MM.1S (cell line): ENCODE results near the gene UBE2D1.

Source experiments
- DNase-seq: peaks from one replicate; pipeline ENCODE4 v3.0.0-alpha.2; 2015
- H2AFZ ChIP-seq: fragments of 300-600 bp; sonication (generic); 2 replicates; pipeline ENCODE4 v1.6.0; 2016; ENCODE audit warnings: antibody characterized with exemption, low read length
- H3F3A ChIP-seq: fragments of 300-600 bp; sonication (generic); 2 replicates; pipeline ENCODE4 v1.6.1; 2016; ENCODE audit warnings: mild to moderate bottlenecking, antibody characterized with exemption, low read length, moderate library complexity, mixed read lengths; ENCODE audit not compliant: insufficient read depth
- H3K27ac ChIP-seq: fragments of 300-600 bp; sonication (generic); 2 replicates; pipeline ENCODE4 v1.5.1; 2016; ENCODE audit warnings: mild to moderate bottlenecking, low read length
- H3K27me3 ChIP-seq: fragments of 300-600 bp; sonication (generic); replicated peaks from 2 replicates; pipeline ENCODE4 v1.6.0; 2016; ENCODE audit warnings: low read length; ENCODE audit not compliant: insufficient read depth
- H3K36me3 ChIP-seq: fragments of 300-600 bp; sonication (generic); replicated peaks from 2 replicates; pipeline ENCODE4 v1.6.1; 2016; ENCODE audit warnings: mild to moderate bottlenecking, low read length, mixed read lengths; ENCODE audit not compliant: insufficient read depth
- H3K4me1 ChIP-seq: fragments of 300-600 bp; sonication (generic); 2 replicates; pipeline ENCODE4 v1.6.1; 2016; ENCODE audit warnings: low read length, mixed read lengths
- H3K4me2 ChIP-seq: fragments of 300-600 bp; sonication (generic); 2 replicates; pipeline ENCODE4 v1.6.0; 2016; ENCODE audit warnings: low read depth, low read length
- H3K4me3 ChIP-seq: fragments of 300-600 bp; sonication (generic); 2 replicates; pipeline ENCODE4 v1.5.1; 2016; ENCODE audit warnings: low read length, mixed read lengths
- H3K79me2 ChIP-seq: fragments of 300-600 bp; sonication (generic); 2 replicates; pipeline ENCODE4 v1.6.1; 2016; ENCODE audit warnings: mixed run types, low read length, mixed read lengths
- H3K9ac ChIP-seq: fragments of 300-600 bp; sonication (generic); 2 replicates; pipeline ENCODE4 v1.6.1; 2016; ENCODE audit warnings: low read length, mixed read lengths
- H3K9me2 ChIP-seq: fragments of 300-600 bp; sonication (generic); replicated peaks from 2 replicates; pipeline ENCODE4 v1.6.1; 2016; ENCODE audit warnings: mild to moderate bottlenecking, low read length, mixed read lengths; ENCODE audit not compliant: insufficient read depth
- H3K9me3 ChIP-seq: fragments of 300-600 bp; sonication (generic); replicated peaks from 2 replicates; pipeline ENCODE4 v1.6.1; 2016; ENCODE audit warnings: mild to moderate bottlenecking, low read length, mixed read lengths; ENCODE audit not compliant: insufficient read depth
- H4K20me1 ChIP-seq: fragments of 300-600 bp; sonication (generic); 2 replicates; pipeline ENCODE4 v1.6.1; 2016; ENCODE audit warnings: mild to moderate bottlenecking, low read length, moderate library complexity, mixed read lengths; ENCODE audit not compliant: insufficient read depth
- CTCF ChIP-seq: fragments of 300-600 bp; sonication (generic); IDR thresholded peaks from 2 replicates; pipeline ENCODE4 v1.5.1; 2016; ENCODE audit warnings: antibody characterized with exemption, low read length, mixed read lengths
- EZH2 ChIP-seq: fragments of 300-600 bp; sonication (generic); optimal IDR thresholded peaks from 2 replicates; pipeline ENCODE3; 2017; ENCODE audit warnings: low read depth, mild to moderate bottlenecking, antibody characterized with exemption, low read length, mixed read lengths
- EZH2phosphoT487 ChIP-seq: fragments of 300-600 bp; sonication (generic); IDR thresholded peaks from 2 replicates; pipeline ENCODE4 v1.6.1; 2018; ENCODE audit warnings: antibody characterized with exemption, low read length

Gene UBE2D1

DNA sequence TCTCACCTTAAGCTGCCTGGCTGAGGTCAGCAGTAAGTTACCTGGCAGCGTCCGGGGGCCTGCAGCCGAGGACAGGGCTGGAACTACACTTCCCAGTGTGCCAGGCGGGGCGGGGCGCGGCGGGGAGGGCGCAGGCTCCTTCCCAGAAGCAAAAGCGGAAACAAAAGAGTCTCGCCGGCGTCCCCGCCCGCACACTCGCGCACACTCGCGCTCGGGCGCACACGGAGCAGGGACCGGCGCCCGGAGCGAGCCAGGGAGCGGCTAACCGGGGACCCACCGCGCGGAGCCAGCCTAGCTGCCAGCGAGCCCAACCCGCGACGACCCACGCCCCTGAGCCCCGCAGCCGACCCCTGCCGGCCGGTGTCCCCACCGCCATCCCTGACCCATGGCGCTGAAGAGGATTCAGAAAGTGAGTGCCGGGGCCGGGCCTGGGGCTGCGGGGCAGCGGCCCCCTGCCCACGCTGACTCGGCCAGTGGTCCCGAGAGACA, at the start of gene UBE2D1:
UBE2D1 (plus strand) TSS at position 190 of the 489 bp plus-strand sequence; CDS start at position 386, 196 bp downstream.
- Histone ChIP-seq H3K9me3 (no peaks in the 10 kb centered on the region), H3K4me2 (peak within 1 kb of the TSS; percentile 88), H3K9me2 (no peaks in the 10 kb centered on the region), H3K9ac (peak within 1 kb of the TSS; percentile 69), H3K79me2 (peaks cover 43% of the 10 kb centered on the region), H3K27me3 (no peaks in the 10 kb centered on the region), H3F3A (no peaks in the 10 kb centered on the region), H2AFZ (peak within 1 kb of the TSS; percentile 81), H3K36me3 (no peaks in the 10 kb centered on the region), H3K27ac (no peak within 1 kb of the TSS; the same call in 1 of the 2 replicates), H4K20me1 (no peaks in the 10 kb centered on the region), H3K4me1 (peaks cover 10% of the 10 kb centered on the region; the same call in 1 of the 2 replicates), H3K4me3 (peak within 1 kb of the TSS; percentile 84)
- peak; percentile 87 for DNase-seq
- TF ChIP-seq EZH2phosphoT487 (no peak), EZH2 (no peak), CTCF (no peak; the same call in 1 of the 2 replicates)

DNA sequence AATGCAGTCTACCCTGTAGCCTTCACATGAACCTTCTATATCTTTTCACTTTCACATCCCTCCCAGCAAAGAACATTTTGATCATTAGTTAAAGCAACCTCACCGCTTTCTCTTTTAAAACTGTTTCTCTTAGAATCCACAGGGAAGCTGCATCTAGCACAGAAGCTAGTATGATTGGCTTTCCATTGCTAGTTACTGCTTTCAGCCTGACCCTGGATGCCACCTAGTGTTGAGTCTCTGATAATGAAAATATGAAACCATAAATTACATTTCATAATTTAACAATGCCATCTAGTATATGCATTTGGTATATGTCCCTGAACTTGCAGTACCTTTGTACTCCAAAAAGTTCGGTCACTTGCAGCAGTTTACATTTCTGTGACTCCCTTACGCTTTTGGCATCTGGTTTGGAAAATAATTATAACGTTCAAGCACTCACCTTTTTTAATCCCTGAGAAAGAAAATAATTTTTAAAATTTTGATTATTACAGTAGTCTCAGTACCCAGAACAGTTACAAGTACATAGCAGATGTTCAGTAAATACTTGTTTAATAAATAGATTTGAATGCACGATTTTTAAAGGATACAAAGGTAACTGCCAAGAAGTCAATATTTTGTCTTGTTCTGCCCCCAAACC, 43.1 kb upstream of the UBE2D1 start:
- H3K9ac ChIP-seq = no peak overlapping the region
- DNase-seq = peak; percentile 57
- H2AFZ ChIP-seq = no peak overlapping the region
- no peak overlapping the region for H3K27ac ChIP-seq
- H3K27me3 ChIP-seq = no peaks in the 10 kb centered on the region
- no peak overlapping the region for H3K4me2 ChIP-seq
- no peaks in the 10 kb centered on the region for H3K79me2 ChIP-seq
- no peaks in the 10 kb centered on the region for H3K9me3 ChIP-seq
- no peaks in the 10 kb centered on the region for H3K9me2 ChIP-seq
- H3F3A ChIP-seq = no peaks in the 10 kb centered on the region
- H4K20me1 ChIP-seq = no peaks in the 10 kb centered on the region
- H3K36me3 ChIP-seq = no peaks in the 10 kb centered on the region
- peak; percentile 75 for TF ChIP-seq CTCF
- no peak for TF ChIP-seq EZH2
- no peak overlapping the region for H3K4me3 ChIP-seq
- H3K4me1 ChIP-seq = no peaks in the 10 kb centered on the region

DNA sequence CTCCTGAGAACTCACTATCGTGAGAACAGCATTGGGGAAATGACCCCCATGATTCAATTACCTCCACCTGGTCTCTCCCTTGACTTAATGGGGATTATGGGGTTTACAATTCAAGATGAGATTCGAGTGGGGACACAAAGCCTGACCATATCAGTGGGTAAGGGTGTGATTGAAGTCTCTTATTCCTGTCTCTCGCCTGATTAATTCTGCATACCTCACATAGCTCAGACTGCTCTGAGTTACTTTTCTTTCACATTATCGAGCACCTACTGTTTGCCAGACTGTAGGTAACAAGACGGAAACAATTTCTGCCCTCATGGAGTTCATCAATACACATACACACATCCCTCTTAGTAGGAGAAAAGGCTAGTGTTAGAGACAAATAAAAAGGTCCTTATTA, 40.8 kb upstream of the UBE2D1 start:
- H3K4me1 ChIP-seq = no peaks in the 10 kb centered on the region
- no peak overlapping the region for H2AFZ ChIP-seq
- no peak overlapping the region for H3K27ac ChIP-seq
- no peaks in the 10 kb centered on the region for H3K9me3 ChIP-seq
- no peak overlapping the region for H3K9ac ChIP-seq
- H3K4me3 ChIP-seq = no peak overlapping the region
- H3K9me2 ChIP-seq = no peaks in the 10 kb centered on the region
- H3K36me3 ChIP-seq = no peaks in the 10 kb centered on the region
- no peak for DNase-seq
- no peaks in the 10 kb centered on the region for H3K79me2 ChIP-seq
- H3K27me3 ChIP-seq = no peaks in the 10 kb centered on the region
- TF ChIP-seq EZH2phosphoT487 (no peak), CTCF (no peak), EZH2 (no peak)
- no peaks in the 10 kb centered on the region for H3F3A ChIP-seq
- H4K20me1 ChIP-seq = no peaks in the 10 kb centered on the region
- no peak overlapping the region for H3K4me2 ChIP-seq
